Mammary epithelial cell (primary cell): ENCODE results near the gene LNX1.

ENCODE experiments used
- CTCF ChIP-seq, 2 donors: IDR thresholded peaks in 1 of 2; conservative IDR thresholded peaks in 1 of 2; 2 replicates each; pipeline ENCODE4 v1.5.1; 2011 to 2012; ENCODE audit warnings: inconsistent platforms in 2 of 2, low read length in 2 of 2, mild to moderate bottlenecking in 2 of 2, control low read depth in 1 of 2, low read depth in 1 of 2; ENCODE audit not compliant: insufficient read depth in 1 of 2; ENCODE audit errors: extremely low read depth in 1 of 2
- EZH2 ChIP-seq: IDR thresholded peaks from 2 replicates; pipeline ENCODE4 v1.6.1; 2012; ENCODE audit warnings: low read length, inconsistent platforms, borderline replicate concordance

GRCh38 chr4:53605783-53606182, 14.5 kb upstream of the LNX1 start:
- TF ChIP-seq CTCF (conservative IDR thresholded peaks at IDR 0.05 in 1 of 2, IDR thresholded peaks at IDR 0.05 in 1 of 2; ENCODE audit: extremely low read depth in 1 of 2, insufficient read depth in 1 of 2, low read depth in 1 of 2, low read length in 2 of 2) (no peak), EZH2 (no peak)
